NCI-H82 treated with DMSO at 0.1 percent for 48 hours (cell line): ENCODE data around the gene ATRAID.

ENCODE experiments used
- DNase-seq: peaks from one replicate; lab custom pipeline; 2025; ENCODE audit not compliant: unreplicated experiment; lab: John Stamatoyannopoulos, UW

Gene ATRAID

DNA sequence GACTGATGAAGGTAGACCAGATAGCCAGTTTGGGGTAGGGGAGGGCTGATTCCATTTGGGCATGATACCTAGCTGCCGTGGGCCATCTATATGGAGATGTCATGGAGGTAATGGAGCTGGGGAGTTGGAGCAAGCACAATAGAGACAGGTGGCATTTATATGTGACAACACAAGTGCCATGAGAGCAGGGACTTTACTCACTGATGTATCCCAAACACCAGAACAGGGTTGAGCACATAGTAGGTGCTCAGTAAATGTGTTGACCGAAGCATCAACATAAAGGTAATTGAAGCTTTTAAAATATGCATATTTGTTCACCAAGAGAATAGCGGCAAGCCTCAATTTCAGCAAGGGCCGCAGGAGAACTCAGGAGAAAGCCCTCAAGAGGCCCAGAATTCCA lies 36.1 kb downstream of the ATRAID start:
- no peak for DNase-seq

DNA sequence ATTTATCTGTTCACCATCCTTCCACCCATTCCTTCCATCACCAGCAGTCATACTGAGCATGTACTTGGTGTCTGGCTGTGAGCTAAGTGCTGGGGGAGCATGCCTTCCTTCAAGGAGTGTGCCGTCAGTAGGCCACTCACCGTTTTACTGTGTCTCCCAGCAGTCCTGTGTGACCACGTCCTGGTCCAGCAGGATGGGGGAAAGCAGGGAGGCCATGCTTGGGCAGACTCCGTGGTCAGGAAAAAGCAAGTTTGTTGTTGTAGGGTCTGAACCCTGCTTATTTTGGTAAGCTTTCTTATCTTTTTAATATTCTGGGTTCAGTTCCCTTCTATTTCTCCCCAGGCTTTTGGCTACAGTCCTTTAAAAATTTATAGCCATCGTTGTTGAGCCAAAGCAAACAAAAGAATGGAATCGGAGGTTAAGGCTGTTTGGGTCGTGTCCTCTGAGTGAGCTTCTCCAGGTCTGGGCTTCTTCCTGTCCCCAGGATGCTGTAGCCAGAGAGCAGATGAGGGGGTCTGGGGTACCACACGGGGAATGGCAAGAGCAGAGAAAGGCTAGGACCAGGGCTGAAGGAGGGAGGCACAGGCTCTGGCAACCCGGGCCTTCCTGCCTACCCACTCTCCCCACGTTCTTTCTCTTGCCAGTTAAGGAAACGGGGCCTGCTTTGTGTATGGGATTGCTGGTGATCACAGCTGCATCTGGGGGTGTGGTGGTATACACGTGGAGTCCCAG lies 37.5 kb downstream of the ATRAID start:
- no peak for DNase-seq

DNA sequence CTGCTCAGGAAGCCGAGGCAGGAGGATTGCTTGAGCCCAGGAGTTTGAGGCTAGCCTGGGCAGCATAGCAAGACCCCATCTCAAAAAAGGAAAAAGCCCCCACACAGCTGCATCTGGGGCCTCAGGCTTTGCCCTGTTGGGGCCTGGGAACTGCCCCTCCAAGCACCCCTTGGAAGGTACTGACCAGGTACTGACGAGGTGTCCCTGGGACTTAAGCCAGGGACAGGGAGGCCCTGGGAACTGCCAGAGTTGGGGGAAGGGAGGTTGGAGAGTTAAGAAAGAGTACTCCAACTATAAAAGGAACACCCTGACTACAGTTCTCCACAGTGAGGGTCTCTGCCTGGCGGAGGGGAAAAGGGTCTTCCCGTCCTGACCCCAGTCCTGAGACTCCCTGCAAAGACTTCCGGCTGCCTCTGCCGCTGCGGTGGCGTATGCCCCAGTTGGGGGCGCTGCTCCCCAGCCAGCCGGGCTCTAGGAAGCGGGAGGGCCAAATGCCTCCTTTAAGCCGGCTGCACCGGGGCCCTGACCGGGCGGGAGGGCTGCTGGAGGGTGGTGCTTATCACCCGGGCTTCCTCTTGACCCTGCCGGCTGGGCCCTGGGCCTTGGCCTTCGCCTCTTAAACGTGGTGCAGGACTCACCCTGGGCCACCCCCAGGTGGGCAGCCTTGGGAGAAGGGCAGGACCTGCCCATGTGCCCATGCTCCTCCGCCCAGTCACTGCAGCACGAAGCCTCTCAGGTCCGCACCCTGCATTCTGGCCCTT lies 38.2 kb downstream of the ATRAID start:
- DNase-seq, result peak; percentile 52

DNA sequence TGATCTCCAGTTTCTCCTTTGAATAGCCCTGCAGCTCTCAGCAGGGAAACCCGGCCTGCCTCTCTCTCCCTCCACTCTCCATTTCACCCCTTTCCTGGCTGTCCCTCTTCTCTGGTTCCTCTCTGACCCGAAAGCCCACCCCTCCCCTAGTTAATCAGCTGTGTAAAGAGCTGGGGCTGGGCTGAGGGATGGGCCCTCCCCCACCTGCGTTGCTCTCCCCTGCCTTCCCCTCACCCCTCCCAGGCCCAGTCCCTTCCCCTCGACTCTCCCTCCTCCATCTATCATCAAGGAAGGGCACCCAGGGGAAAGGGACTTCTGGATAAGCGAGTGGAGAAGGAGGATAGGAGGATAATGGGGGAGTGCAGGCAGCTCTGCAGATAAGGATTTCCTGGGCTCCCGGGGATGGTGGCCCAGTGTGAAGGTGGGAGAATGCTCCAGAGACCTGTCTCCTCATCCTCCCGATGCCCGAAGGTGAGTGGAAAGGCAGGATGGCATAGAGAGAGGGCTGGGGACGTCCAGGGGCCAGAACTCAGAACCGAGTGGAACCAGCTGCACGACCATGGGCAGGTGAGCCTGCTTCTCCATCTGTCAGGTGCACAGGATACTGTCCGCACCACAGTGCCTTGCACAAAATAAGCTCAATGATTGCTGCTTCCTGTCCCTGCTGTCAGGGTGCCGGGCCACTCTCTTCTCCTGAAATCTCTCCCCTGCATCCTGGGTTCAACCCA lies 39.0 kb downstream of the ATRAID start:
- no peak for DNase-seq

DNA sequence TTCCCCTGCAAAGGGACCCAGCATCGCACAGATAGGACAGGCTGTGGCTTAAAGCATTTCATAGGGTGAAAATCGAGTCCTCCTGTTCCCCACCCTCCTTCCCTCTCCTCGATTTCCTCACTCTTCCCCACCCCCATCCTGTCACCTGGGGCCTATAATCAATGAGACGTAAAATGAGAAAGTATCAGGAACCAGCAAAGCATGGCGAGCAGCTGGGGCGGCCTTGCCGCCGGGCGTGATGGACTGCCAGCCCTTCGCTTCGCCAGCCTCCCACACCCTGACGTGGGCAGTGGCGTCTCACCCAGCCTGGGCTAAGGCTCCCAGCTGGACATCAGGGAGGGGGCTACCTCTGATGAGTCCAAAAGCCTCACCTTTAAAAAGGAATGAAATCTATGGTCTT lies 39.9 kb downstream of the ATRAID start:
- no peak for DNase-seq

DNA sequence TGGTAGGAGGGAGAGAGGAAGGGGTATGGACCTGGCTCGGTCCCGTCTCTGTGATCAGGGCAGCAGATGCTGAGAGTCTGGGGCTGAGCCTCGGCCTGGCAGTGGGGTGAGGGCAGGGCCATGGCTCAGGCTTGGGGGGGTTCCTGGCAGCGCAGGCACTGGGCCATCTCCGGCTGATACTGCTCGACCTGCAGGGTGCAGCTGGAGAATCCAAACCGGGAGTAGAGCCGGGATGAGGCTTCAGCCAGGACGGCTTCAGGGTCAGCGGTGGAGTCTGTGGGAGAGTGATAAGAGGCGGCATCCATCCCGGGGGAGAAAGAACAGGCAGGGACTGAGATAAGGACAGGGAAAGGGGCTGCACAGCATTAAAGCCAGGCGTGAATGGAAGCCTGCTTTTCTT lies 43.3 kb downstream of the ATRAID start:
- DNase-seq, result no peak

DNA sequence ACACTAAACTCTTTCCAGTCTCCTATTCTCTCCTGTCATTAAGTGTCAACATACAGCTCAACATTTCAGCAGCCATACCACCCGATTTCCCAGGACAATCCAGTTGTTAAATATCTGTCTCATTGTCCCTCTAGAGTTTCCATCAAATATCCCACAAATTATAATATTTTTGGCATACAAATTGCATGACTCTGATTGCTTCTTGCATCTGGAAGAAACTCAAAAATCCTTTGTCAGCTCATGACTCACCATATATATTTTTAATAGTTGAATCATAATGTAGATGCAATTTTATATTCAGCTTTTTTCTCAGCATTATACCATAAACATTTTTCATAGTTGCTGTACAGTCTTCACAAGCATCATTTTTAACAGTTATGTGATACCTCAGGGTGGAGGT lies 43.8 kb downstream of the ATRAID start:
- no peak for DNase-seq

DNA sequence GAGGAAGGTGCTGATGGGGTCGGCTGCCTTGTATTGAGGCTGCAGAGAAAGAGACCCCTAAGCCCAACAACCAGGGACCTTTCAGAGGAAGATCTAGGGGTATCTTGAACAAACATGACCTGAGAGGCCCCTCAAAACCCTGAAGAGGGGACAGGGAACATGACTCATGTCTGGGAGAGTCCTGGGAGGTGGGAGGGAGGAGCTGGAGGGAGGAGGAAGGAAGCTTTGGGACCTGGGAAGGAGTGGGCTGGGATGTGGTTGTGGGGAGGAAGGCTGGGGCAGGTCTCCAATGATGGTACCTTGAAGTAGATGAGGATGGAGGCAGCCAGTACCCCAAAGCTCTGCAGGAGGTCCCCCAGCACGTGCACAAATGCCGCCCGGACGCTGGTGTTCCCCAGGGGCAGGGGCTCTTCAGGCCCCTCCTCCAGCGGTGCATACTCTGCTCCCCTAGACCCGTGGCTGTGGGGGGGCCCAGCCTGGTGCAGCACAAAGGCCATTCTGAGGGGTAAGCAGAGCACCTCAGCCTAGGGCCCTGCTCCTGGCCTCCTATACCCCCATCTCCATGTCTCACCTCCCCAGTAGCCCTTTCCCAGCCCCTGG lies 45.1 kb downstream of the ATRAID start:
- DNase-seq, result no peak

DNA sequence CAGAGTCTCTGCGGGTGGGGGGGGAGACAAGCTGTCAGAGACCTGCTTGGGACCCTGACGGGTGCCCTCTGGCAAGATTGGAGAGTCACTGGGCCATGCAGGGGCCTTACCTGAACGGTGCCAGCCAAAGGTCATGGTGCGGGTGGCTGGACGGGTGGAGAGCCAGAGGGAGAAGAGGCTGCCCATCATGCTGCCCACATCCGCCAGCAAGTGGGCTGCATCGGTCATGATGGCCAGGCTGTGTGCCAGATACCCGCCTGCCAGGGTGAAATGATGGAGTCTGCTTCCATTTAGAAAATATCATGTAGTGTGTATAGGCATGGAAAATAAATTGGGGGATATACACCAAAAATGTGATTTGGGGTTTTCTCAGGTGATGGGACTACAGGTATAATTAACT lies 46.2 kb downstream of the ATRAID start:
- DNase-seq, result no peak

DNA sequence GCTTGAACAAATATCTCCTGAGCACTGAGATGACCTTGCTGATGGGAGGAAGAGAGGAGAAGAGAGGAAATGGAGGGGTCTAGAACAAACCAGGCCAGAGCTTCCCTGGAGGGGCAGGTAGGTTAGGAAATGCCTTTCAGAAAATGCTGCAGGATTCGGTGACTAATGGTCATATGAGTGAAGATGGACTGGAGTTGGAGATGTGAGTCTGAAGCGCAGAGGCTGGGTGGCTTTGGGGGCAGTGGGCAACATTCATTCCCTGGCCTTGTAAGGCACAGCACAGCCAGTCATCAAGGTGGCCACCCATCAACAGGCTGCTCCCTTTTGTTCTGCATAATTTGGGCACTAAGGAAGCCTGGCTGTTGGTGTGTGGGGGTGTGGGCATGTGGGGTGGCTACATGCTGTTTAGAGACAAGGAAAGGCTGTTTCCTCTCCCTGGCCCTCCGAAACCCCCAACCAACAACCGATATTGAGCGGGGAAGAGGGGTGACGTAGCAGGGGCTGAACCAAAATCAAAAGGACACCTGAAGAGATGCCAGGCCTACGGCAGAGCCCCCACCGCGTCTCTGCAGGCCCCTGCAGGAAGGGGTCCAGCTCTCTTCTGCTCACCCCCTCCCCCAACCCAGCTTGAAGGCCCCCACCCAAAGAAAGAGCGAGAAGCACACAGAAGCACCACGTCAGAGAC lies 49.5 kb downstream of the ATRAID start:
- DNase-seq, result no peak

DNA sequence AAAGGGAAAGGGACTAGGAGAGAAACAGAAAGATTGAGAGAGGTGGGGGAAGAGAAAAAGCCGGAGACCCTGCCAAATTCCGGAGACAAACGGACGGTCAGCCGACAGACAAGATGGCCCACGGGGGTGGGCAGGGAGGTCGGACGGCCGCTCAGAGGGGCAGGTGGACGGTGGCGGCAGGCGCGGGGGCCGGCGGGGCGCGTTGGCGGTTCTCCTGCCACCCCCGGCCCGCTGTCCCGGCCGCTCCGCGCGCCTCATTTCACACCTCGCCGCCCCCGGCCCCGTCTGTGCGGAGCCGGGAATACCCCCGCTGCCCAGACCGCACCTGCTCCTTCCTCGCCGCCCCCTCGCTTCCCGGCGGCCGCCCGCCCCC lies 50.1 kb downstream of the ATRAID start:
- no peak for DNase-seq

DNA sequence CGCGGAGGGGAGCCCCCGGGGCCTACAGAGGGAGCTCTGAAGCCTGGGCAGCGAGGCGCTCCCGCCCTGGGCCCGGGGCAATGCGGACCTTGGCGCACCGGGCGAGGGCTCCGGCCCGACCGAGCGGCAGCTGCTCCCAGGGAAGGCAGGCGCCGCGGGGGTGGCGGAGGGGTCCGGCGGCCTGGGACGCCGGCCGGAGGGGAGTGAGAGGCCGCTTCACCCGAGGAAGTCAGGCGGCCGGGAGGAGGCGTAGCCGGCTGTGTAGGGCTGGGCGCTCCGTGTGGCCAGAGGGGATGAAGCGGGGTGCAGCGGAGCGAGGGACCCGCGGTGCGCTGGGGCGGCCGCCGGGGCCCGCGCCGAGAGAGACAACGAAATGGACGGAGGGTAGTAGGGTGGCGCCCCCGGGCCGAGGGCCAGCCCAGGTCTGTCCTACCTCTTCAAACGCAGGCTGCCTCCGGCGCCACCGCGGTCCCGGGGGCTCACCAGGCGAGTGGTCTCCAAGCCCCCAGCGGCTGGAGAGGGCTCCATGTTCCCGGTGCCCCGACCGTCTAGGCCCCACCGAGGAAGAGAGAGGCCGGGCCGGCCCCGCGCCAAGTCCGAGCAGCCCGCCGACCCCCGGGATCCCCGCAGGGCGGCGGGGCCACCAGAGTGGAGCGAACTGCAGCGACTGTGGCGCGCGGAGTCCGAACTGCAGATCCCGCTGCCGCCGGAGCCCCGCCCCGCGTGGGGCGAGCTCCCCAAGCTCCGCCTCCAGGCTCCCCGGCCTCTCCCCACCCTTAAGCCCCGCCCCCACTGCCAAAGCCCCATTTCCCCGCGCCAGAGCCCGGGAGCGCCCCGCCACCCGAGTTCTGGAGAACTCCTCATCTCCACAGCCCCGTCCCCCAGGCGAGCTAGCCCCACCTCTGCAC lies 50.8 kb downstream of the ATRAID start, which contains the start of gene SLC30A3:
Gene SLC30A3, minus strand, starts transcription at position 669 of the 908 bp plus-strand sequence. Its CDS starts 141 bp downstream, at position 528.
- no peak for DNase-seq

DNA sequence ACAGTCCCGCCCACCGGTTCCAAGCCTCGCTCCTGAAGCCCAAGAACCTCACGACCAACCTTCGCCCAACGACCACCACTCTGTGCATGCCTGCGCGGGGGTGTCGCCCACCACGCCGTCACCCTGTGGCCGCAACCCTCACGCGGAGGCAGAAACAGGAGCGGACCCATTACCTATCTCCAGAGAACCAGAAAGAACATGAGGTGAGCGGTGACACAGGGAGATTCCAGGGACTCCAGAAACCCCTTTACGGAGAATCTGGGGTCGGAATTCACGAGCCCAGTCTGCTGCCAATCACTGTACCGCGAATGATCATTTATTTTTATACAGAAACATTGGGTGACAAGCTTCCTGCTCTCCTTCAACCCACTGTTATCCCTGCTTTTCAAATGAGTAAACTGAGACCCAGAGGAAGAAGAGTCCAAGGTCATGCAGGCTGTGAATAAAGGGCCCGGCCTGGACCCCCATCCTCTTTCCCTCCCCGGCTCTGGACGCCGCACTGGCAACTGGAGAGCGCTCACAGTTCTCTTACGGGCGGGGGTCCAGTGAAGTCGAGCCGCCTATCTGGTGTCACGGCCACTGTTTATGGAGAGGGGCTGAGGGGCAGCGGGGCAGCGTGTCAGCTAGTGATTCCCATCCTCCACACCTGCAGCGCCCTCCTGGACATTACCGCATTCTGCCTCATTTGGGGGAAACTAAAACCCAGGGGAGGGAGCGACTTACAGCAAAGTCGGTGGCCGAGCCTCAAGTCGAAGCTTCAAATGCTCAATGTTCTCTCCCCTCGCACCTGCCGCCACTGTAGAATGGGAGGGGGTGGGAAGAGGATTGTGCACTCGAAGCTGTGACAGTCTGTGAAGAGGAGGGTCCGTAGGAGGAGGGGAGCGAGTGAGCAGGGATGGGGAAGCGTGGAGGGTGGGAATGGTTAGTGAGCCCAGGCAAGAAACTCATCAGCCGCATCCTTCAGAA lies 51.7 kb downstream of the ATRAID start:
- no peak for DNase-seq

DNA sequence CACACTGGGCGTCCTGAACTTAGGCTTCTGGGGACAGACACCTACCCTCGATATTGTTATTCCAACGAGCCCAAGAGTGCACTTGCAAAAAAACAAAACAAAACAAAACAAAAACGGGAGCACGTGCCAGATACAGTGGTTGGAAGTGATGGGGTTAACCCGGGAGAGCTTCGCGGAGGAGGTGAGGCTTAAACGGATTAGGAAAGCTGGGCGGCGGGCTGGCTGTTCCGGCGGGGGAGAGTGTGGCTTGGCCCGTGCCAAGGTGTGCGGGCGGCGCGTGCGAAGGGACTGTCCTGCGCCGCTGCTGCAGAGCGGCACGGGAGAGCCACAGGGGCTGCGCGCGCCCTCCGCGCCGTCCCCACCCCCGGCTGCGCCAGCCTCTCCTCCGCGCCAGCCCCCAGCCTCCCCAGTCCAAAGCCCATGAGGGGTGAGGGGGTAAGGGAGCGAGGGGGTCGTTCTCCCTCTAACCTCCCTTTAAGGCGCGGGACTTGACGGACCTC lies 52.5 kb downstream of the ATRAID start:
- no peak for DNase-seq

DNA sequence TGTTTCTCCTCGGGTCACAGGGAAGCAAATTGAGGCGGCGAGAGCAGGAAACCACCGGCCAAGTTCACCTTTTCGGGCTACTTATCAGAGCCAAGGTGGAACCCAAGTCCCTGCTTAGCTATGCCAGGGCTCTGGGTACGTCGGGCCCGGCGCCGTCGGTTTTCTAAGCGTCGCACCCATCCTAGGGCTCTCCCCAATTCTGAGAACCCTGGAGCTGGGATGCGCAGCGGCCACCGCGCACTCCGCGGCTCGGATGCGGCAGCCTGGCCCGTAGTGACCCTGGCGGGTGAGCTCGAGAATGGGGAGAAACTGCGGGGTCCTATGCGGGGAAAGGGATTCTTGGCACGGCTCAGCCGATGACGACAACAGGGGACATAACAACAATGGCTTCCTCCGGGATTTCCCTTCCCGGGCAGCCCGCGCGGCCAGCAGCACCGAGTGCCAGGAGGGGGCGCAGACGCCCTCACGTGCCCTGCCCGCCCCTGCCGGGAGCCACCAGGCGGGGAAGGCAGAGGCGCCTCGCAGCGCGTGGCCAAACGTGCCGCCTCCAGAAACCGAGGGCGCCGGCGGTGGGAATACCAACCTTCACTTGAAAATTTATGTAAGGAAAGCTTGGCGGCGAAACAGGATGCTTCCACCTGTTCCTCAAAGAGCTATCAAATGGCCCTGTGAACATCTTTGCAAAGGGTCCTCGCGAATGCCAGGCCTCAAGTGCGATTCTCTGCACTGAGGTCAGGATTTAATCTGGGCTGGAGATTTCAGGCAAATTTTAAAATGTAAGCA lies 53.1 kb downstream of the ATRAID start:
- DNase-seq, result peak; percentile 29

DNA sequence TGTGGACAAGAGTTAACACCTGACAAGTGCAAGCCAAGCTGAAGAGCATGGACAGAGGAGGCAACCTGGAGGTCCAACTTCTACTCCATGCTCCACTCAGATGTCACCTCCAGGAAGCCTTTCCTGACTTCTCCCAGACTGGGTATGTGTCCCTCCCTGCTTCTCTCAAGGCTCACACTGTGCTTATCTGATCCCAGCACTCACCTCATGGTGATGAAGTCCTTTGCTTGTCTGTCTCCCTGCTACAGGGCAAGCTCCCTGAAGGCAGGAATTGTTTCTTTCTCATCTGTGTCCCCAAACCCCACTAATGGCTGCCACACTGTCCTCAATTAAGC lies 53.7 kb downstream of the ATRAID start:
- DNase-seq, result no peak
